HG03342 (cell line): ENCODE data around the gene GRK4.
"Not testable (repeated sequence)": the region's sequence is repeated elsewhere in the genome, so short reads cannot be mapped to it uniquely, and the experiment has no call there.

ENCODE experiments used
- ATAC-seq: cut with Tn5 transposase; IDR thresholded peaks from one replicate; pipeline ENCODE4 v1.9.1; 2021; ENCODE audit warnings: mild to moderate bottlenecking, moderate library complexity; ENCODE audit not compliant: unreplicated experiment

GRK4 gene

GRCh38 chr4:3037957-3038461 is 74.6 kb downstream of the GRK4 start:
- ATAC-seq, result no peak

DNA sequence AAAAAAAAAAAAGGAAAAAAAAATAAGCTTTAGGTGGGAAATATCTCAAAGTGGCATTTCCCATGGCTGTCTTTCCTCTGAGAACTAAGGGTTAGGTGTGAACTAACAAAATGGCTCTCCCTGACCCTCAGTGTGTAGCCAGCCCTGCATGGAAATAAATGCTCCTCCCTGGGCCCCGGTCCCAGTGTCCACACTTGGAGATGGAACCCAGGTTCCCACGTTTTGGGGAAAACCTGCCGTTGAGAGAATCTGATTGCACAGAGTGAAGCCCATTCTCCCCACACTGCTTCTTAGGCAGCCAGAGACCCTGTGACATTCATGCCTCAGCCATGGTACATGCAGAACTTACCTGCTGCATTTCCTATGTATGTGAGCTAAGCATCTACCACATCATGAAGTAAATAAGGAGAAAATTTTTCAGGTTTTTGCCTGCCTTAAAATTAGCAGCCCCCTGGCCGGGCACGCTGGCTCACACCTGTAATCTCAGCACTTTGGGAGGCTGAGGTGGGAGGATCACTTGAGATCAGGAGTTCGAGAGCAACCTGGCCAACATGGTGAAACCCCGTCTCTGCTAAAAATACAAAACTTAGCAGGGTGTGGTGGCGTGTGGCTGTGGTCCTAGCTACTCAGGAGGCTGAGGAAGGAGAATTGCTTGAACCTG is 76.5 kb downstream of the GRK4 start:
- ATAC-seq, result no peak

GRCh38 chr4:3040452-3041191 is 77.3 kb downstream of the GRK4 start:
- ATAC-seq, result no peak

- no peak for ATAC-seq
These were observed 78.1 kb downstream of the GRK4 start for GRCh38 chr4:3041192-3042142.

DNA sequence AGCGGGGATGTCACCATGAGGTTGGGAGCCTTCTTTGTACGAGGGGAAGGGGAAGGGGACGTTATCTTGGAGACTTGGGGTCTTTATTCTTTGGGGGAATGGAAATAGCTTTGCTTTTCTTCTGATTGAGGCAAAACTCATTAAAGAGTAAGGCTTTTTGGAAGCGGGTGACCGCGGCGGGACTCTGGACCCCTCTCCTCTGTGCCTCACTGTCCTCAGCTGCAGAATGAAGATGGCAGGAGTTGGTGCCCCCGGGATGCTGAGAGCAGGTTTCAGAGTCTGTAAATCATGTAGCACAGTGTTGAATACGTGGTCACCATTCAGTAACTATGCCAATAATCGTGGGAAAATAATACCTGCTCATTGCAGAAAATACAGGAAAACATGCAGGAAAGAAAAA is 78.9 kb downstream of the GRK4 start:
- ATAC-seq, result no peak

DNA sequence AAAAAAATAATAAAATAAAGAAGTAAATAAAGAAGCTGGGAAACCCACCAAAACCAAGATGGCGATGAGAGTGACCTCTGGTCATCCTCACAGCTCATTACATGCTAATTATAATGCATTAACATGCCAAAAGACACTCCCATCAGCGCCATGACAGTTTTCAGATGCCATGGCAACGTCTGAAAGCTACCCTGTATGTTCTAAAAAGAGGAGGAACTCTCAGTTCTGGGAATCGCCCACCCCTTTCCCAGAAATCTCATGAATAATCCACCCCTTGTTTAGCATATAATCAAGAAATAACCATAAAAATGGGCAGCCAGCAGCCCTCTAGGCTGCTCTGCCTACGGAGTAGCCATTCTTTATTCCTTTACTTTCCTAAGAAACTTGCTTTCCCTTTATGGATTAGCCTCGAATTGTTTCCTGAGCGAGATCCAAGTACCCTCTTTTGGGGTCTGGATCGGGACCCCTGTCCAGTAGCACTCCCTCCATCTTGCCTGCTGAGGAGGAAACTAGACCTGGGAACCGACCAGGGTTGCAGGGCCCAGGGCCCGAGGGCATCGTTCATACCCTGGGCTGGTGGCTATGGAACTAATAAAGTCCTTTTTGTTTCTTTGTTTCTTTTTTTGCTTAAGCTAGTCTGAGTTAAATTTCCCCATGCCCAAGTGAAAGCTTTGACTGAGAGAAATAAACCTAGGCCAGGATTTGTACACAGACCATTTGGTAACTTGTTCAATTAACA is 80.1 kb downstream of the GRK4 start:
- ATAC-seq, result no peak

DNA sequence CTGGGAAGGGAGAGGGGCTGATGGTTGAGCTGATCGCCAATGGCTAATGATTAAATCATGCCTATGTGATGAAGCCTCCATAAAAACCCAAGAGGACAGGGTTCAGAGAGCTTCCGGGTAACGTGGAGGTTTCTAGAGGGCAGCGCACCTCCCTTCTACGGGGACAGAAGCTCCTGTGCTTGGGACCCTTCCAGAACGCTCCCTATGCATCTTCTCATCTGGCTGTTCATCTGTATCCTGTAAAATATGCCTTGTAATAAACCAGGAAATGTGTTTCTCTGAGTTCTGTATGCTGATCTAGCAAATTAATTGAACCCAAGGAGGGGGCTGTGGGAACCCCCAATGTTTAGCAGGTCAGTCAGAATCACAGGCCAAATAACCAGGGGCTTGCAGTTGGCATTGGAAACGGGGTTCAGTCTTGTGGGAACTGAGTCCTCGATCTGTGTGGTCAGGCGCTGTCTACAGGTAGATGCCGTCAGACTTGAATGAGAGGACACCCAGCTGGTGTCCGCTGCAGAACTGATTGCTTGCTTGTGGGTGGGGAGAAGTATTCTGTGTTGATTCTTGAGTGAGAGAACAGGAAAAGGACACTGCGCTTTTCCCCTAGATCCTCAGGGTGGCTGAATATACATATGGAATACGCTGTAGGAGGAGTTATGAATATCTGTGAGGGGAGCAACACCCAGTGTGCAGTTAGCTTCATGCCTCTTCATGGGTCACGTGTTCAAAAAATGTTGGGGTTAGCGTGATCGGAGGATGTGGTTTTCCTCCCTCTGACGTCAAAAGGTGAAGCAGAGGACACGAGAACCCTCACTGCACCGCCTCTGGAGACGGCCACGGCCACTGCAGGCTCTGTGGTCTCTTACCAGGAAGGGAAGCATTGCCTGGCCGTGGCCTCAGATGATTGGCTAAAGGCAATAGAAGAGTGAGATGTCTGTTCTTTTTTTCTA is 81.8 kb downstream of the GRK4 start:
- ATAC-seq, result no peak

DNA sequence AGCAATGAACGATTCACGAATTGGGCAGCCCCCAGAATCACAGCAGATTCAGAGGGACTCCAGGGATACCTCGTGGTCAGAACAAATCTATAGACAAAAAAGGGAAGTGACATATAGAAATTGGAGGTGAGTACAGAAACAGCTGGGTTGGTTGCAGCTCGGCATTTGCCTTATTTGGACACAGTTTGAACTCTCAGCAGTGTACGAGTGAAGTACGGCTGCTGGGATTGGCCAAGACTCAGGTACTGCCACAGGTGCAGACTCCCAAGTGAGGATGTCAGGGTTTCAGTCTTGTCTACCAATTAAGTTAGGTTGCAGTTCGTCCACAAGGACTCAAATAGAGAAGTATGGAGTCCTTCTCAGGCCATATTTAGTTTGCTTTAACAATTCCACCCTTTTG is 82.8 kb downstream of the GRK4 start:
- ATAC-seq, result no peak

DNA sequence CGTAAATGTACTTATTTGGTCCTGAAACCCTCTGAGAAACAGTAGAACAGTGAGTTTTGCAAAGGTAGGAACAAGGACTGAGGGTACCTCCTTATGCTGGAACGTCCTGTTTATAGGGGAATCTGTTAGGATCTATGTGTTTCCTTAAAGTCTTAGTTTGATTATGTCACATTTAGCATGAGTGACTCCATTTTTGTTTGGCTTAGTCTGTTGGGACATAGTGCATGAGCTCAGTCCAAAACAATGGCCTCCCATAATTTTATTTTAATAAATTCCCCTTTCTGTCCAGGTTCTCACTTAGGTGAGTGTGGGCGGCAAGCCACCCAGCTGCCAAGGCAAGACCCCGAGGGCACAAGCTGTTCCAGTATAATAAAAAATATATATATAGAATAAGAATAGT is 83.3 kb downstream of the GRK4 start:
- ATAC-seq, result no peak

GRCh38 chr4:3047464-3048286 is 84.3 kb downstream of the GRK4 start:
- peak; percentile 86 for ATAC-seq

- not testable (repeated sequence) for ATAC-seq
These were observed 87.9 kb downstream of the GRK4 start for GRCh38 chr4:3051141-3051897.

- ATAC-seq, result no peak
These were observed 90.9 kb downstream of the GRK4 start for GRCh38 chr4:3054169-3054759.

GRCh38 chr4:3059943-3060342 is 96.6 kb downstream of the GRK4 start:
- ATAC-seq, result no peak

DNA sequence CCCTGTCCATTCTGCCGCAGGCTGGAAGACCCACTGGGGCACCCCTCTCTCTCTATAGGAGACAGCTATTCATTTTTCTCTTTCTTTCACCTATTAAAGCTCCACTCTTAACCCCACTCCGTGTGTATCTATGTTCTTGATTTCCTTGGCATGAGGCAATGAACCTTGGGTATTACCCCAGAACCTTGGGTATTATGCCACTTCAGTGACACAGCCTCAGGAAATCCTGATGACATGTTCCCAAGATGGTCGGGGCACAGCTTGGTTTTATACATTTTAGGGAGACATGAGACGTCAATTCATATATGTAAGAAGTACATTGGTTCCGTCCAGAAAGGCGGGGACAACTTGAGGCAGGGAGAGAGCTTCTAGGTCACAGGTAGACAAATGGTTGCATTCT is 97.6 kb downstream of the GRK4 start:
- no peak for ATAC-seq

DNA sequence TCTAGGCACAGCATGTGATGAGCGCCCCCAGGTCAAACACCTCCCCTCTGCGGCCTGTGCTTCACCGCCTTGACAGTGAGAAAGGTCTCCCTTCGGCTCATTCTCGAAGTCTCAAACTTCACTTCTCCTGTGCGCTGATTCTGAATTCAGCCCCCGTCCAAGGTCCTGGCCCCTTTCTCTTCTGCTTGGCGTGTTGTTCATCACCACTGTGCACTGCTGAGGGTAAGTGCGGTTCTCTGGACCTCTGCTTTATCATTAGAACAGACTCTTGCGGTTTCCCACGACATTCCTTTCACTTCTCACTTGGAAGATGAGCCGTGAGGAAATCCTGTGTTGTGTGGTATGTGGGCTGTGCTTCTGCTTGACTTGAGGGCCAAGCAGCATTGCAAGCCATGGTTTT is 99.1 kb downstream of the GRK4 start:
- ATAC-seq, result no peak

DNA sequence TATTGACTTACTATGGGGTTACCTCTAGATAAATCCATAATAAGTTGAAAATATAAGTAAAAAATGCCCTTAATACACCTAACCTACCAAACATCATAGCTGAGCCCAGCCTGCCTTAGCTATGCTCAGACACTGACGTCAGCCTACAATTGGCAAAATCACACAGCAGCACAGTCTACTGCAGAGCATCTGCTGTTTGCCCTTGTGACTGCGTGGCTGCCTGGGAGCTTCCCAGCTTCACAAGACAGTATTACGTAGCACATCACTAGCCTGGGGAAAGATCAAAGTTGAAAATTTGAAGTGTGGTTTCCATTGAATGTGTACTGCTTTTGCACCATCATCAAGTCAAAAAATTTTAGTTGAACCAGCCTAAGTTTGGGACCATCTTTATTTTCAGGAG is 102.2 kb downstream of the GRK4 start:
- ATAC-seq, result no peak

- no peak for ATAC-seq
These were observed 103.5 kb downstream of the GRK4 start for GRCh38 chr4:3066836-3067400.
